SJCRH30 (cell line): Measurements from ENCODE around the gene IFNA8. TPM values are rescaled to one million over a fixed set of nuclear protein-coding genes. Genes with fewer than 3 reads are reported as not detected.
"Not testable (repeated sequence)": the region's sequence is repeated elsewhere in the genome, so short reads cannot be mapped to it uniquely, and the experiment has no call there.

ENCODE experiments used
- DNase-seq, 2 experiments: peaks; one replicate each; pipeline ENCODE4 v3.0.0-alpha.2; 2015 to 2020
- H3K27ac ChIP-seq: fragments of 250-450 bp; sonication (Bioruptor Pico); 2 replicates; pipeline ENCODE4 v1.5.1; 2020; ENCODE audit warnings: mild to moderate bottlenecking, moderate library complexity
- H3K27me3 ChIP-seq: fragments of 250-450 bp; sonication (Bioruptor Pico); 2 replicates; pipeline ENCODE4 v1.5.1; 2020; ENCODE audit warnings: mild to moderate bottlenecking, moderate library complexity
- H3K36me3 ChIP-seq: fragments of 250-450 bp; sonication (Bioruptor Pico); 2 replicates; pipeline ENCODE4 v1.5.1; 2020; ENCODE audit warnings: mild to moderate bottlenecking, moderate library complexity
- H3K4me1 ChIP-seq: fragments of 250-450 bp; sonication (Bioruptor Pico); 2 replicates; pipeline ENCODE4 v1.5.1; 2020; ENCODE audit warnings: mild to moderate bottlenecking, moderate library complexity
- H3K4me3 ChIP-seq: fragments of 250-450 bp; sonication (Bioruptor Pico); 2 replicates; pipeline ENCODE4 v1.5.1; 2020; ENCODE audit warnings: mild to moderate bottlenecking, moderate library complexity
- H3K9me3 ChIP-seq: fragments of 250-450 bp; sonication (Bioruptor Pico); replicated peaks from 2 replicates; pipeline ENCODE4 v1.5.1; 2020; ENCODE audit warnings: mild to moderate bottlenecking, moderate library complexity
- total RNA-seq: library from RNA; depleted of rRNA; stranded (reverse); fragments of >200 nt; shearing (Covaris generic); gene quantifications from 2 replicates; pipeline ENCODE4 v1.2.3, GENCODE V29; 2014; rRNA removed

Gene IFNA8
- total RNA-seq, 1 experiment from 2014 or later, result not detected

GRCh38 chr9:21449312-21449711 is 40.4 kb downstream of the IFNA8 start:
- H3K36me3 ChIP-seq, H3K4me3 ChIP-seq, H3K27me3 ChIP-seq, H3K27ac ChIP-seq, DNase-seq, H3K9me3 ChIP-seq, H3K4me1 ChIP-seq: not testable (repeated sequence)

- no peak for DNase-seq
- Histone ChIP-seq H3K27ac (no peak overlapping the region), H3K36me3 (no peaks in the 10 kb centered on the region), H3K9me3 (no peaks in the 10 kb centered on the region), H3K27me3 (no peaks in the 10 kb centered on the region), H3K4me3 (no peak overlapping the region), H3K4me1 (no peaks in the 10 kb centered on the region)
Measured at GRCh38 chr9:21450733-21451394, 41.9 kb downstream of the IFNA8 start.

- no peaks in the 10 kb centered on the region for H3K36me3 ChIP-seq
- no peak overlapping the region for H3K4me3 ChIP-seq
- DNase-seq, result no peak
- H3K4me1 ChIP-seq, result no peaks in the 10 kb centered on the region
- no peaks in the 10 kb centered on the region for H3K27me3 ChIP-seq
- no peak overlapping the region for H3K27ac ChIP-seq
- H3K9me3 ChIP-seq, result no peaks in the 10 kb centered on the region
Measured at GRCh38 chr9:21452681-21453080, 43.8 kb downstream of the IFNA8 start.

- no peak overlapping the region for H3K27ac ChIP-seq
- H3K27me3 ChIP-seq, result no peaks in the 10 kb centered on the region
- H3K36me3 ChIP-seq, result no peaks in the 10 kb centered on the region
- DNase-seq, result no peak
- H3K4me3 ChIP-seq, result no peak overlapping the region
- H3K4me1 ChIP-seq, result no peaks in the 10 kb centered on the region
- no peaks in the 10 kb centered on the region for H3K9me3 ChIP-seq
Measured at GRCh38 chr9:21454149-21454548, 45.2 kb downstream of the IFNA8 start.

- H3K4me3 ChIP-seq, result no peak overlapping the region
- H3K36me3 ChIP-seq, result no peaks in the 10 kb centered on the region
- DNase-seq, result peak in 1 of 2 experiments; percentile 16
Measured at GRCh38 chr9:21455320-21455719, 46.4 kb downstream of the IFNA8 start.

More at GRCh38 chr9:21455320-21455719, 46.4 kb downstream of the IFNA8 start:
- Histone ChIP-seq H3K27me3 (no peaks in the 10 kb centered on the region), H3K4me1 (no peaks in the 10 kb centered on the region), H3K9me3 (no peaks in the 10 kb centered on the region), H3K27ac (no peak overlapping the region)

Other genes with a start within 250 kb of the IFNA8 start
- gene IFNA21, start 242.5 kb upstream of the IFNA8 start, total RNA-seq, result not detected in 2 replicates
- not detected in 2 replicates for gene IFNA4, start 221.5 kb upstream of the IFNA8 start, total RNA-seq
- gene IFNA7, start 206.9 kb upstream of the IFNA8 start, total RNA-seq, result not detected in 2 replicates
- not detected in 2 replicates for gene IFNA10, start 202.0 kb upstream of the IFNA8 start, total RNA-seq
- gene IFNA16, start 191.8 kb upstream of the IFNA8 start, total RNA-seq, result not detected in 2 replicates
- not detected in 2 replicates for gene IFNA17, start 180.9 kb upstream of the IFNA8 start, total RNA-seq
- not detected in 2 replicates for gene IFNA14, start 169.1 kb upstream of the IFNA8 start, total RNA-seq
- gene IFNA5, start 103.8 kb upstream of the IFNA8 start, total RNA-seq, result not detected in 2 replicates
- gene KLHL9, start 73.7 kb upstream of the IFNA8 start, total RNA-seq, result 22.6 and 25.5 TPM in 2 replicates
- not detected in 2 replicates for gene IFNA6, start 58.2 kb upstream of the IFNA8 start, total RNA-seq
- gene IFNA13, start 41.1 kb upstream of the IFNA8 start, total RNA-seq, result not detected in 2 replicates
- not detected in 2 replicates for gene IFNA2, start 23.7 kb upstream of the IFNA8 start, total RNA-seq
- gene IFNA1, start 31.3 kb downstream of the IFNA8 start, total RNA-seq, result not detected in 2 replicates
- gene IFNE, start 73.2 kb downstream of the IFNA8 start, total RNA-seq, result not detected in 2 replicates